PC-9 (cell line): ENCODE measurements around the gene FGF14. TPM values are rescaled to one million over a fixed set of nuclear protein-coding genes. Genes with fewer than 3 reads are reported as not detected.

ENCODE experiments used
- BruUV-seq: library from RNA; stranded (reverse); fragments of 400-500 nt; replicated peaks from 2 replicates; lab custom pipeline; 2021; lab: Mats Ljungman, UMichigan
- CTCF ChIA-PET: fragments of 300-600 bp; sonication (Branson Sonifier 250); formaldehyde crosslinking; loops from one replicate; lab custom pipeline; 2022; ENCODE audit warnings: antibody characterized with exemption; lab: Charles Lee
- POLR2A ChIA-PET: fragments of 300-600 bp; sonication (Branson Sonifier 250); formaldehyde crosslinking; loops from one replicate; lab custom pipeline; 2022; ENCODE audit warnings: antibody characterized with exemption; ENCODE audit not compliant: unreplicated experiment; lab: Charles Lee
- DNase-seq, 2 experiments: peaks; one replicate each; pipeline versions ENCODE4 v3.0.0 to v3.0.0-alpha.2; 2015 to 2022; ENCODE audit warnings: mixed read lengths in 1 of 2
- H2AFZ ChIP-seq: fragments of 200-600 bp; sonication (generic); 2 replicates; pipeline ENCODE4 v1.8.1; 2017; ENCODE audit warnings: antibody characterized with exemption
- H3F3A ChIP-seq: fragments of 200-600 bp; sonication (generic); 2 replicates; pipeline ENCODE4 v1.8.1; 2017; ENCODE audit warnings: antibody characterized with exemption, mild to moderate bottlenecking, low read depth; ENCODE audit not compliant: insufficient read depth
- H3K27ac ChIP-seq: fragments of 200-600 bp; sonication (generic); 2 replicates; pipeline ENCODE4 v1.6.1; 2016; ENCODE audit warnings: mixed run types
- H3K27me3 ChIP-seq: fragments of 200-600 bp; sonication (generic); 2 replicates; pipeline ENCODE4 v1.6.1; 2016; ENCODE audit warnings: low read depth, mixed run types; ENCODE audit not compliant: insufficient read depth
- H3K36me3 ChIP-seq: fragments of 200-600 bp; sonication (generic); 2 replicates; pipeline ENCODE4 v1.6.1; 2016; ENCODE audit warnings: low read depth, mixed run types
- H3K4me1 ChIP-seq: fragments of 200-600 bp; sonication (generic); replicated peaks from 2 replicates; pipeline ENCODE4 v1.6.1; 2016; ENCODE audit warnings: mixed run types; ENCODE audit not compliant: insufficient read depth
- H3K4me2 ChIP-seq: fragments of 200-600 bp; sonication (generic); 2 replicates; pipeline ENCODE4 v1.6.1; 2017; ENCODE audit warnings: mixed run types
- H3K4me3 ChIP-seq: fragments of 200-600 bp; sonication (generic); 2 replicates; pipeline ENCODE4 v1.6.1; 2016; ENCODE audit warnings: mixed run types
- H3K79me2 ChIP-seq: fragments of 200-600 bp; sonication (generic); 2 replicates; pipeline ENCODE4 v1.6.1; 2017; ENCODE audit warnings: low read depth, mixed run types
- H3K9me2 ChIP-seq: fragments of 200-600 bp; sonication (generic); 2 replicates; pipeline ENCODE4 v1.8.1; 2017; ENCODE audit warnings: mild to moderate bottlenecking; ENCODE audit not compliant: insufficient read depth
- H3K9me3 ChIP-seq: fragments of 200-600 bp; sonication (generic); 2 replicates; pipeline ENCODE4 v1.8.1; 2016; ENCODE audit warnings: low read depth; ENCODE audit not compliant: insufficient read depth
- H4K20me1 ChIP-seq: fragments of 200-600 bp; sonication (generic); 2 replicates; pipeline ENCODE4 v1.8.1; 2017; ENCODE audit not compliant: insufficient read depth
- CTCF ChIP-seq: fragments of 200-600 bp; sonication (generic); conservative IDR thresholded peaks from 2 replicates; pipeline ENCODE4 v1.6.1; 2017; ENCODE audit warnings: mixed run types, antibody characterized with exemption, mild to moderate bottlenecking, moderate library complexity
- EZH2 ChIP-seq: fragments of 200-600 bp; sonication (generic); IDR thresholded peaks from 2 replicates; pipeline ENCODE4 v1.8.0; 2017; ENCODE audit warnings: antibody characterized with exemption, low read depth
- intact Hi-C: fragments of 100-400 bp; cut with micrococcal nuclease; formaldehyde crosslinking; loops from one replicate; pipeline ENCODE4 v1.10.0; 2022; ENCODE audit not compliant: unreplicated experiment
- total RNA-seq: library from RNA; stranded (reverse); gene quantifications from 2 replicates; pipeline ENCODE4 v1.2.3, GENCODE V29; 2021

The FGF14 gene
- total RNA-seq, 1 experiment from 2014 or later = not detected

DNA sequence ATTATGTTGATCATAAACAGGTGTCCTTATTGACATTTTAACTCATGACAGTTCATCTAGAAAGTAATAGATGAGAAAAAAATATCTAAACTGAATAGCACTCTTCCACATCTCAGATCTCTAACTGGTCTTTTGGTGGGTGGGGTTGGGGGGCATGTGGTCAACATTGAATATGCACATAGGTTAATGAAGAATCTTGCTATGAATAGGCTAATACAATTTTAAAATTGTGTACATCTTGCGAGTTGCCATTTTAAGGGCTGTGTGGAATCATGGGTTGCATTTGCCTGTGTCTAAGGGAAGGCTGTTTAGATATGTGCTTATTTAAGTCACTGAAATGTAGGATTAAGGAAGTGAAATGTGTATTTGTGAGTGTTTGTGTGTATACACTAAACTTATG, 603.4 kb downstream of the FGF14 start:
- Histone ChIP-seq H3K79me2 (no peaks in the 10 kb centered on the region), H3K9me2 (no peaks in the 10 kb centered on the region), H3F3A (no peaks in the 10 kb centered on the region), H3K4me3 (no peak overlapping the region), H4K20me1 (no peaks in the 10 kb centered on the region), H3K4me2 (no peak overlapping the region), H3K9me3 (no peaks in the 10 kb centered on the region), H3K4me1 (no peaks in the 10 kb centered on the region), H2AFZ (no peak overlapping the region), H3K36me3 (no peaks in the 10 kb centered on the region), H3K27me3 (0 out of 2 replicates have a peak, but pooled peaks cover 13% of the 10 kb centered on the region), H3K27ac (no peak overlapping the region)
- no peak for TF ChIP-seq CTCF
- no peak for TF ChIP-seq EZH2
- intact Hi-C loops = no loop called here
- CTCF ChIA-PET = no interaction called here
- POLR2A ChIA-PET = no interaction called here
- BruUV-seq = no TSS peak
- DNase-seq = no peak

DNA sequence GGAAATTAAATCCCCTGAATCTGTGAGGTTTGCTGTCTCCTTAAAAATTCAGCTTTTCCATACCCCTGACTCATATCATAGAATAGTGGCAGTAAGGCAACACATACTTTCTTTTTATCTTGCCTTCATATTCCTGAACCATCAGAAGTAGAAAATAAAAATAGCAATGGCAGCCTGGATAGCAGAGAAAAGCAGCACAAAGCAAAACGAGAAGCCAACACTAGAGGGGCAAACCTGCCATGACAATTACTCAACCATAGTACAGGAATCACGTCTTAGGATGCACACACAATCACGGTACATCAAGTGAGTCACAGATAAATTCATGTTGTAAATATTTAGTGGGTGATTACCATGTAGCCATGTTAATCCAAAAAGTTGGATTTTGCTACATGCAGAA, 606.4 kb downstream of the FGF14 start:
- H2AFZ ChIP-seq = no peak overlapping the region
- no peaks in the 10 kb centered on the region for H3K79me2 ChIP-seq
- no peaks in the 10 kb centered on the region for H3K36me3 ChIP-seq
- intact Hi-C loops = no loop called here
- no peaks in the 10 kb centered on the region for H4K20me1 ChIP-seq
- H3F3A ChIP-seq = no peaks in the 10 kb centered on the region
- H3K4me1 ChIP-seq = no peaks in the 10 kb centered on the region
- no peaks in the 10 kb centered on the region for H3K9me2 ChIP-seq
- H3K4me3 ChIP-seq = no peak overlapping the region
- TF ChIP-seq EZH2 (no peak), CTCF (no peak)
- no TSS peak for BruUV-seq
- 0 out of 2 replicates have a peak, but pooled peaks cover under 1% of the 10 kb centered on the region for H3K27me3 ChIP-seq
- ChIA-PET POLR2A (no interaction called here), CTCF (no interaction called here)
- H3K4me2 ChIP-seq = no peak overlapping the region
- H3K27ac ChIP-seq = no peak overlapping the region
- no peak for DNase-seq
- no peaks in the 10 kb centered on the region for H3K9me3 ChIP-seq

DNA sequence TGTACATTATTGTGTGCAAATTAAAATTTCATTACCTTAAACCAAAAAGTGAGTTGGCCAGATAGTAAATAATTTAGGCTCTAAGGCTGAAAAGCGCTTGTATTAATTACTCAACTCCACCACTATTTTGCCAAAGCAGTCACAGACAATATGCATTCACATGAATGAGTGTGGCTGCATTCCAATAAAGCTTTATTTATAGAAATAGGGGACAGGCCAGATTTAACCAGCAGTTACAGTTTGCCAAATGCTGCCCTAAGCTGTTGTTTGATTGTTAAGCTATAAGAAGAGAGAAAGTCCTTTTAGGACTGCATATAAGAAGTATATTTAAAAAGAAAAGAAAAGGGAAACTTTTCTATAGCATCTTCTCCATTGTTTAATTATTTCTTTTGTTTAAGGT, 606.8 kb downstream of the FGF14 start:
- Histone ChIP-seq H2AFZ (no peak overlapping the region), H3F3A (no peaks in the 10 kb centered on the region), H4K20me1 (no peaks in the 10 kb centered on the region), H3K27me3 (no peaks in the 10 kb centered on the region), H3K79me2 (no peaks in the 10 kb centered on the region), H3K9me2 (no peaks in the 10 kb centered on the region), H3K9me3 (no peaks in the 10 kb centered on the region), H3K36me3 (no peaks in the 10 kb centered on the region), H3K4me3 (no peak overlapping the region), H3K4me2 (no peak overlapping the region), H3K27ac (no peak overlapping the region), H3K4me1 (no peaks in the 10 kb centered on the region)
- BruUV-seq = no TSS peak
- no peak for DNase-seq
- ChIA-PET CTCF (no interaction called here), POLR2A (no interaction called here)
- intact Hi-C loops = no loop called here
- TF ChIP-seq EZH2 = no peak
- TF ChIP-seq CTCF = no peak
